ENCODE data around the gene CHD9. TPM values are rescaled to one million over a fixed set of nuclear protein-coding genes. Genes with fewer than 3 reads are reported as not detected.

The CHD9 gene
- total RNA-seq, 4 donors from 2014 or later: 46.9 to 174 (median 133) TPM

DNA sequence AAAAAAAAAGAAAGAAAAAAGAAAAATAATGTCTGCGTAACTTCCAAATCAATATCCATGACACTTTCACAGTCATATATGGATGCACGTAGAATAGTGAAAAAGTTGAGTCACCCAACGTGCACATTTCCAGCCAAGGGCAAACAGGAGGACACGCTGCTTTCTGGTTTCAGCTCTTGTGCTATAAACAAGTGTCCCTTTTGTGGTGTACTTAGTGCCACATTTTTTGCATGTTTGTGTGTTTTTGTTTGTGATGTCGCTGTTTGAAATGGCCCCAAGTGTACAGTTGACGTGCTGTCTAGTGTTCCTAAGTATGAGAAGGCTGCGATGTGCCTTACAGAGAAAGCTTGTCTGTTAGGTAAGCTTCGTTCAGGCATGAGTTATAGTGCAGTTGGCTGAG lies 2.9 kb downstream of the CHD9 start:
- Histone ChIP-seq H3K4me3 (no peak overlapping the region), H3K4me1 (no peaks in the 10 kb centered on the region), H3K9me3 (no peaks in the 10 kb centered on the region), H3K27me3 (no peaks in the 10 kb centered on the region), H3K36me3 (no peaks in the 10 kb centered on the region), H3K27ac (no peak overlapping the region)
- TF ChIP-seq, protein P1, sequence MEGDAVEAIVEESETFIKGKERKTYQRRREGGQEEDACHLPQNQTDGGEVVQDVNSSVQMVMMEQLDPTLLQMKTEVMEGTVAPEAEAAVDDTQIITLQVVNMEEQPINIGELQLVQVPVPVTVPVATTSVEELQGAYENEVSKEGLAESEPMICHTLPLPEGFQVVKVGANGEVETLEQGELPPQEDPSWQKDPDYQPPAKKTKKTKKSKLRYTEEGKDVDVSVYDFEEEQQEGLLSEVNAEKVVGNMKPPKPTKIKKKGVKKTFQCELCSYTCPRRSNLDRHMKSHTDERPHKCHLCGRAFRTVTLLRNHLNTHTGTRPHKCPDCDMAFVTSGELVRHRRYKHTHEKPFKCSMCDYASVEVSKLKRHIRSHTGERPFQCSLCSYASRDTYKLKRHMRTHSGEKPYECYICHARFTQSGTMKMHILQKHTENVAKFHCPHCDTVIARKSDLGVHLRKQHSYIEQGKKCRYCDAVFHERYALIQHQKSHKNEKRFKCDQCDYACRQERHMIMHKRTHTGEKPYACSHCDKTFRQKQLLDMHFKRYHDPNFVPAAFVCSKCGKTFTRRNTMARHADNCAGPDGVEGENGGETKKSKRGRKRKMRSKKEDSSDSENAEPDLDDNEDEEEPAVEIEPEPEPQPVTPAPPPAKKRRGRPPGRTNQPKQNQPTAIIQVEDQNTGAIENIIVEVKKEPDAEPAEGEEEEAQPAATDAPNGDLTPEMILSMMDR (IDR thresholded peaks at IDR 0.05): no peak
- no peak for TF ChIP-seq POLR2A (IDR thresholded peaks at IDR 0.05)
- intact Hi-C loops (cut with DNase I; ENCODE audit: low total_unique reads): loop anchor here (10.0 kb wide), 1 partner anchor 77 kb away; no protein-coding TSS in a partner anchor
- no peak for DNase-seq

DNA sequence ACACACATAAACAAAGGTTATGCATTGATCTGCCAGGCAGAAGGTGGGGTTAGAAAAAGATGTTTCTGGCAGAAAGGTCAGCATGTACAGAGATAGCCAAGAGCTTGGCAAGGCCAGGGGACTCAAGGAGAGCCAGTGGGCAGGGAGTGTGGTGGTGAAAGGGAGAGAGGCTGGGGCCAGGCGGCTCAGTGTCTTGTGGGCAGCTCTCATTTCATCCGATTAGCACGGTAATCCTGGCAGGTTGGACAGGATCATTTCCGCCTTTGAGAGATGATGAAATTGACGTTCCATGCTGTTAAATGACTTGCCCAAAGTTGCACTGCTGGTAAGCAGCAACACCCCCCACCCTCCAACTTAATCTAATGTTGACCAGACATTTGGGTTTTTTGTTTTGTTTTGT lies 3.6 kb downstream of the CHD9 start:
- no peaks in the 10 kb centered on the region for H3K27me3 ChIP-seq
- intact Hi-C loops (cut with DNase I; ENCODE audit: low total_unique reads): loop anchor here (10.0 kb wide), 1 partner anchor 76 kb away; no protein-coding TSS in a partner anchor
- TF ChIP-seq POLR2A (IDR thresholded peaks at IDR 0.05): no peak
- TF ChIP-seq, protein P1 (IDR thresholded peaks at IDR 0.05): no peak
- DNase-seq: no peak
- H3K4me3 ChIP-seq: no peak overlapping the region
- H3K36me3 ChIP-seq: no peaks in the 10 kb centered on the region
- no peak overlapping the region for H3K27ac ChIP-seq
- H3K4me1 ChIP-seq: no peaks in the 10 kb centered on the region
- no peaks in the 10 kb centered on the region for H3K9me3 ChIP-seq

DNA sequence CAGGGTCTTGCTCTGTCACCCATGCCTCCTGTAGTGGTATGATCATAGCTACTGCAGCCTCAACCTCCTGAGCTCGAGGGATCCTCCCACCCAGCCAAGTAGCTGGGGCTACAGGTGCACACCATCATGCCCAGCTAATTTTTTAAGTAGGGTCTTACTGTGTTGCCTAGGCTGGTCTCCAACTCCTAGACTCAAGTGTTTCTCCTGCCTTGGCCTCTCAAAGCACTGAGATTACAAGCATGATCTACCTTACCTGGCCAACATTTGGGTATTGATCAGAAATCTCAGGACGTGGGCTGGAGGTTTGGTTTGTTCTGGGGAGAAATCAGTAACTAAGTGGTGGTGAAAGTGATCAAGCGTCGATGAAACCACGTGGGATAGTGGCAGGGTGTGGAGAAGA lies 4.1 kb downstream of the CHD9 start:
- no peaks in the 10 kb centered on the region for H3K27me3 ChIP-seq
- no peak overlapping the region for H3K27ac ChIP-seq

DNA sequence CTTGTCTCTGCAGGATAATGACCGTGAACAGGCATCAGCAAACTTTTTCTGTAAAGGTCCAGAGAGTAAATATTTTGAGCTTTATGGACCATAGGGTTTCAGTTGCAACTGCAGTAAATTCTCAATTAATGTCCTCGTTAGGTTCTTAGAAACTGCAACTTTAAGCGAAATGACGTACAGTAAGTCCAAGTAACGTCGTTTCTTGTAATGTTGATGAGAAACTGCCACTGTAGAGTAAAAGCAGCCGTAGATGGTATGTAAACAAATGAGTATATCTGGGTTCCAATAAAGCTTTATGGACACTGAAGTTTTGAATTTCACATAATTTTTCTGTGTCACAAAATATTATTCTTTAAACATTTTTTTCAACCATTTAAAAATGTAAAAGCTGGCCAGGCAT lies 4.9 kb downstream of the CHD9 start:
- DNase-seq: no peak
- TF ChIP-seq POLR2A (IDR thresholded peaks at IDR 0.05): no peak
- TF ChIP-seq, protein P1 (IDR thresholded peaks at IDR 0.05): no peak
- no peak overlapping the region for H3K27ac ChIP-seq
- no peaks in the 10 kb centered on the region for H3K27me3 ChIP-seq
- intact Hi-C loops (cut with DNase I; ENCODE audit: low total_unique reads): loop anchor here (10.0 kb wide), 1 partner anchor 75 kb away; no protein-coding TSS in a partner anchor
- no peaks in the 10 kb centered on the region for H3K36me3 ChIP-seq
- H3K4me3 ChIP-seq: no peak overlapping the region
- H3K4me1 ChIP-seq: no peaks in the 10 kb centered on the region
- no peaks in the 10 kb centered on the region for H3K9me3 ChIP-seq

More for the DNA sequence above, 4.1 kb downstream of the CHD9 start:
- DNase-seq: no peak
- H3K9me3 ChIP-seq: no peaks in the 10 kb centered on the region
- no peak overlapping the region for H3K4me3 ChIP-seq
- intact Hi-C loops (cut with DNase I; ENCODE audit: low total_unique reads): loop anchor here (10.0 kb wide), 1 partner anchor 76 kb away; no protein-coding TSS in a partner anchor
- no peak for TF ChIP-seq POLR2A (IDR thresholded peaks at IDR 0.05)
- TF ChIP-seq, protein P1 (IDR thresholded peaks at IDR 0.05): no peak
- no peaks in the 10 kb centered on the region for H3K36me3 ChIP-seq
- H3K4me1 ChIP-seq: no peaks in the 10 kb centered on the region

DNA sequence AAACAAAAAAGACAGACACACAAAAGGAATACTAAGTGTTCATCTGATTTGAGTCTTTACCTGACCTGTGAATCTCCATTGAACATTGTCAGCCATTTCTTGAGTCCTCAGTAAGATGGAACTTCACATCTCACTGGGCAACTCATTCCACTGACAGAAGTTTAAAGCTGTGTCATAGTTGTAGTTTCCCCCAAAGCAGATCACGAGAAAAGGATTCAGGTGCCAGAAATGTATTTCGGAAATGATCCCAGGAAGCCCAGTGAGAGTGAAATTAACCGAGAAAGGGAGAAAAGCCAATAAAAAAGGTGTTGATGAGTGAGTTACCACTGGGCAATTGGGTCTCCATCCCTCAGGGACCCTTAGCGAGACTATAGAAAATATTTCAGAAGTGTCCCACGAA lies 6.5 kb downstream of the CHD9 start:
- no peaks in the 10 kb centered on the region for H3K27me3 ChIP-seq
- no peak overlapping the region for H3K27ac ChIP-seq
- no peaks in the 10 kb centered on the region for H3K4me1 ChIP-seq
- intact Hi-C loops (cut with DNase I; ENCODE audit: low total_unique reads): no loop called here
- H3K4me3 ChIP-seq: no peak overlapping the region
- DNase-seq: no peak
- no peak for TF ChIP-seq POLR2A (IDR thresholded peaks at IDR 0.05)
- TF ChIP-seq, protein P1 (IDR thresholded peaks at IDR 0.05): no peak
- no peaks in the 10 kb centered on the region for H3K9me3 ChIP-seq
- H3K36me3 ChIP-seq: no peaks in the 10 kb centered on the region
